Memory B cell (primary cell): Measurements from ENCODE around the gene NUP205.
"Not testable (repeated sequence)": the region's sequence is repeated elsewhere in the genome, so short reads cannot be mapped to it uniquely, and the experiment has no call there.

ENCODE experiments used
- ATAC-seq: fragments of 150-1000 bp; cut with Tn5 transposase; 2 replicates; pipeline ENCODE4 v1.10.0; 2021; ENCODE audit warnings: low read depth, mild to moderate bottlenecking, moderate library complexity
- DNase-seq, 2 donors: peaks; one replicate each; pipeline ENCODE4 v3.0.0; 2022; ENCODE audit warnings: low spot score in 2 of 2
- H3K27ac Mint-ChIP-seq: one replicate; pipeline ENCODE4 v1.8.0; 2022; ENCODE audit warnings: mild to moderate bottlenecking, moderate library complexity, mixed read lengths
- H3K27me3 Mint-ChIP-seq: one replicate; pipeline ENCODE4 v1.8.0; 2022; ENCODE audit warnings: mixed read lengths
- H3K36me3 Mint-ChIP-seq: one replicate; pipeline ENCODE4 v1.8.0; 2022; ENCODE audit warnings: mild to moderate bottlenecking, mixed read lengths
- H3K4me1 Mint-ChIP-seq: one replicate; pipeline ENCODE4 v1.8.0; 2022; ENCODE audit warnings: mixed read lengths
- H3K4me3 Mint-ChIP-seq: one replicate; pipeline ENCODE4 v1.8.0; 2022; ENCODE audit warnings: mild to moderate bottlenecking, moderate library complexity, mixed read lengths
- H3K9me3 Mint-ChIP-seq: one replicate; pipeline ENCODE4 v1.8.0; 2022; ENCODE audit warnings: mixed read lengths

The NUP205 gene

GRCh38 chr7:135620980-135621850 is 63.5 kb downstream of the NUP205 start:
- Mint-ChIP-seq H3K27ac (no peak overlapping the region), H3K27me3 (no peaks in the 10 kb centered on the region), H3K4me3 (no peak overlapping the region), H3K36me3 (peaks cover 7% of the 10 kb centered on the region), H3K4me1 (no peaks in the 10 kb centered on the region), H3K9me3 (no peaks in the 10 kb centered on the region)
- ATAC-seq (peak; percentile 26), DNase-seq (peak in 1 of 2 donors; percentile 29)

DNA sequence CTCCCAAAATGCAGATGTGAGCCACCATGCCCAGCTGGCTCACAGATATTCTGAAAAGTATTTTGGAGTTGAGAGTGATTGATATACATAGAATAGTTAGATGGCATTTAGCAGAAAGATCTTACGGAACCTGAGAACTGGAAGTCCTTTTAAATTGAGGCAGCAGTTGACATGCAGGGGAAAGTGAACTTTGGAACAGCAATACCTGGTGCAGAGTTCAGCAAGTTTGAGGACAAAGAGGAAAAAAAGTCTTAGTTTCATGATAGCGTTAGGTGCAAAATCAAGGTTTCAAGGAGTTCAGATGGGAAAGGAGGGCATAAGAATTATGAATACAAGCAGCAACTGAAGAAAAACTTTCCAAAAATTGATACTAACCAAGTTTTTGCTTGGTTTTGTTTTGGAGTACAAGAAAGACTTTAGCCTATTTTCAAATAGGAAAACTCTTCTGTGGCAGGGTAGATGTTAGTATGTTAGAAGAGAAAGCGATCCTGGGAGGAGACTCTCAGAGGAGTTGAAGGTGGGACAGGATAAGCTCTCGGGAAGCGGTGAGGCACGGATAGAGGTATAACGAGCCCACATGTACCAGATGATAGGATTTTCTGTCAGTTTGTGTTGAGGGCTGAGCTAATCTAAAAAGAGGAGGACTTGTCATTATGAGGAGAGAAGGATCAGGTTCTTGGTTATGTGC is 76.6 kb downstream of the NUP205 start:
- Mint-ChIP-seq H3K4me3 (no peak overlapping the region), H3K27me3 (no peaks in the 10 kb centered on the region), H3K36me3 (peaks cover 30% of the 10 kb centered on the region), H3K4me1 (no peaks in the 10 kb centered on the region), H3K27ac (no peak overlapping the region), H3K9me3 (no peaks in the 10 kb centered on the region)
- ATAC-seq (no peak), DNase-seq (no peak)

DNA sequence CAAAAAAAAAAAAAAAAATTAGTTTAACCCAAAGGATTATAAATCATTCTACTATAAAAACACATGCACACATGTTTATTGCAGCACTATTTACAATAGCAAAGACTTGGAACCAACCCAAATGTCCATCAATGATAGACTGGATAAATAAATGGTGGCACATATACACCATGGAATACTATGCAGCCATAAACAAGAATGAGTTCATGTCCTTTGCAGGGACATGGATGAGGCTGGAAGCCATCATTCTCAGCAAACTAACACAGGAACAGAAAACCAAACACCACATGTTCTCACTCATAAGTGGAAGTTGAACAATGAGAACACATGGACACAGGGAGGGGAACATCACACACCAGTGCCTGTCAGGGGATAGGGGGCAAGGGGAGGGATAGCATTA is 82.0 kb downstream of the NUP205 start:
- DNase-seq, H3K4me3 Mint-ChIP-seq, ATAC-seq, H3K27ac Mint-ChIP-seq, H3K4me1 Mint-ChIP-seq, H3K27me3 Mint-ChIP-seq, H3K9me3 Mint-ChIP-seq: not testable (repeated sequence)
- peaks cover 33% of the 10 kb centered on the region for H3K36me3 Mint-ChIP-seq

DNA sequence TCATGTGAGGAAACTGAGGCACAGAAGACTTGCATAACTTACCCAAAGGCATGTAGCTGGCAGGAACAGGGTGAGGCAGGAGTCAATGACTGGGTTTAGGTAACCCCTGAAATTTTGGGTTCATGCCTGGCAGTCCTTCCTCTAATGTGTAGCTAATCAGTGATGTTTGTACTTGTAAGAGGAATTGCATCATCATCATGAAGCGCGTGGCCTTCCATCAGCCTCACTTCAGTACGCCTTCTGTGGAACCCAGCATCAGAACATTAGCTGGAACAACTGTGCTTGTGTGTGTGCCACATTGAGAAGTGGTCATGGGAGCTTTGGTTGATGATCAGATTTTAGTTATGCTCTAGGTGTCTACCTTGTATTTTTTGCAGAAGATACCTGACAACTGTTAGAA is 86.4 kb downstream of the NUP205 start:
- Mint-ChIP-seq H3K9me3 (no peaks in the 10 kb centered on the region), H3K27me3 (no peaks in the 10 kb centered on the region), H3K4me1 (no peaks in the 10 kb centered on the region), H3K27ac (no peak overlapping the region), H3K4me3 (no peak overlapping the region), H3K36me3 (peaks cover 27% of the 10 kb centered on the region)
- ATAC-seq (no peak), DNase-seq (no peak)

GRCh38 chr7:135644729-135645128 is 87.0 kb downstream of the NUP205 start:
- no peaks in the 10 kb centered on the region for H3K27me3 Mint-ChIP-seq
- H3K9me3 Mint-ChIP-seq: no peaks in the 10 kb centered on the region
- no peaks in the 10 kb centered on the region for H3K4me1 Mint-ChIP-seq
- no peak overlapping the region for H3K4me3 Mint-ChIP-seq
- peaks cover 23% of the 10 kb centered on the region for H3K36me3 Mint-ChIP-seq
- no peak for ATAC-seq
- no peak for DNase-seq
- H3K27ac Mint-ChIP-seq: no peak overlapping the region

GRCh38 chr7:135645296-135645904 is 87.7 kb downstream of the NUP205 start:
- DNase-seq: peak in 1 of 2 donors; percentile 39
- peak; percentile 65 for ATAC-seq
- no peak overlapping the region for H3K27ac Mint-ChIP-seq
- H3K4me3 Mint-ChIP-seq: no peak overlapping the region
- H3K27me3 Mint-ChIP-seq: no peaks in the 10 kb centered on the region
- no peaks in the 10 kb centered on the region for H3K4me1 Mint-ChIP-seq
- peaks cover 18% of the 10 kb centered on the region for H3K36me3 Mint-ChIP-seq
- H3K9me3 Mint-ChIP-seq: no peaks in the 10 kb centered on the region

DNA sequence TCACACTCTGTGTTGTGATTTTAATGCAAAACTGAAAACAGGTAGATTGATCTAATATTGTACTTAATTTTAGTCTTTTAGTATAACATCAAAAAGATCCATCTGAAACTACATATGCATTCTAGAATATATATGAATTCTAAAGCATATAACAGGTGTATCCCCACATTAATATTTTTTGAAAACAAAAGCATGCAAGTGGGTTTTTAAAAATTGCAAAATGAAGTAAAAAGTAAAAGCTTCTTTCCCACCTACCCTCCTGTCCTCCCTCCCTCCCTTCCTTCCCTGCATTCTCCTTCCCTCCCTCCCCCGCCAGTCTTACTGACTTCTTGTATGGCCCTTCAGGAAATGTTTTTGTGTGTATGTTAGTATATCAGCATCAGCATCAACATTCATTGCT is 90.0 kb downstream of the NUP205 start:
- Mint-ChIP-seq H3K9me3 (no peaks in the 10 kb centered on the region), H3K4me1 (no peaks in the 10 kb centered on the region), H3K4me3 (no peak overlapping the region), H3K27ac (no peak overlapping the region), H3K36me3 (peaks cover 11% of the 10 kb centered on the region), H3K27me3 (no peaks in the 10 kb centered on the region)
- DNase-seq: no peak
- no peak for ATAC-seq

GRCh38 chr7:135648235-135648634 is 90.5 kb downstream of the NUP205 start:
- H3K4me3 Mint-ChIP-seq: no peak overlapping the region
- no peaks in the 10 kb centered on the region for H3K4me1 Mint-ChIP-seq
- no peaks in the 10 kb centered on the region for H3K27me3 Mint-ChIP-seq
- H3K27ac Mint-ChIP-seq: no peak overlapping the region
- DNase-seq: no peak
- no peaks in the 10 kb centered on the region for H3K9me3 Mint-ChIP-seq
- no peak for ATAC-seq
- peaks cover 11% of the 10 kb centered on the region for H3K36me3 Mint-ChIP-seq

DNA sequence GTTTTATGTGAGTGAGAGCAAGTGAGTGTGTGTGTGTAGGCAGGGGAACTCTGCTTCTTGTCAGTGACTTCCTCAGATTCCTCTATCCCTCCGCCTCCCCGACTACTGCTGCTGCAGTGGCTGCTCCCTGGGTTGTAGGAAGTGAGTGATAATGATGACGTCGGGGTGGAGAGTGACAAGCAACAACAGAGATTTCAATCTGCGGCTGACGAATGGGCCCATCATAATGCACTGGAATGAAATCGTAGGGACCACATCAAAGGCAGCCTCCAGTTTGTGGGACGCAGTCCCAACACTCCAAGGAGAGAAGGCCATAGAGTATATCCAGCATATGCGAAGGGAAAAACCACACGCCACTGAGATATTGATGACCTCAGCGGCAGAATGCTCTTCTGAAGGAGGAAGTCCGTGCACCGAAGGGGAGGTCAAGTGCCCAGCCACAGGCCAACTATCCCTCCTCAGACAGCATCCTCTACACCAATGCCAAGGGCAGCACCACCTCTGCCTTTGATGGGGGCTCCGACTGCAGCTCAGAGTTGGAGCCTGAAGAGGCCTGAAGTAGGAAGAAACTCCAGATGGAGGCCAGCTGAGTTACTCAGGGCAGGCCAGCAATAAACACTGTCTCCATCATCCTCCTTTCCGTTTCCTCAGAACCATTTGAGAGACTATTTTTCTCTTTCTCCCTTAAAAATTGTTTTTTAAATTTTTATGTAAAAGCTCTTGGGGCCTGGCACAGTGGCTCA is 93.3 kb downstream of the NUP205 start:
- H3K27ac Mint-ChIP-seq: no peak overlapping the region
- no peaks in the 10 kb centered on the region for H3K4me1 Mint-ChIP-seq
- ATAC-seq (no peak), DNase-seq (no peak)
- H3K9me3 Mint-ChIP-seq: no peaks in the 10 kb centered on the region
- no peak overlapping the region for H3K4me3 Mint-ChIP-seq
- no peaks in the 10 kb centered on the region for H3K27me3 Mint-ChIP-seq
- H3K36me3 Mint-ChIP-seq: peaks cover 4% of the 10 kb centered on the region

- no peaks in the 10 kb centered on the region for H3K36me3 Mint-ChIP-seq
- no peak overlapping the region for H3K27ac Mint-ChIP-seq
- ATAC-seq (no peak), DNase-seq (no peak)
- H3K9me3 Mint-ChIP-seq: no peaks in the 10 kb centered on the region
- H3K4me3 Mint-ChIP-seq: no peak overlapping the region
- H3K27me3 Mint-ChIP-seq: no peaks in the 10 kb centered on the region
- H3K4me1 Mint-ChIP-seq: no peaks in the 10 kb centered on the region
Measured at GRCh38 chr7:135653340-135654080, 95.8 kb downstream of the NUP205 start.

GRCh38 chr7:135658564-135658963 is 100.8 kb downstream of the NUP205 start:
- no peak for DNase-seq
- Mint-ChIP-seq H3K27ac (no peak overlapping the region), H3K27me3 (no peaks in the 10 kb centered on the region), H3K9me3 (no peaks in the 10 kb centered on the region), H3K4me1 (peaks cover 11% of the 10 kb centered on the region), H3K36me3 (no peaks in the 10 kb centered on the region), H3K4me3 (no peak overlapping the region)
- no peak for ATAC-seq

DNA sequence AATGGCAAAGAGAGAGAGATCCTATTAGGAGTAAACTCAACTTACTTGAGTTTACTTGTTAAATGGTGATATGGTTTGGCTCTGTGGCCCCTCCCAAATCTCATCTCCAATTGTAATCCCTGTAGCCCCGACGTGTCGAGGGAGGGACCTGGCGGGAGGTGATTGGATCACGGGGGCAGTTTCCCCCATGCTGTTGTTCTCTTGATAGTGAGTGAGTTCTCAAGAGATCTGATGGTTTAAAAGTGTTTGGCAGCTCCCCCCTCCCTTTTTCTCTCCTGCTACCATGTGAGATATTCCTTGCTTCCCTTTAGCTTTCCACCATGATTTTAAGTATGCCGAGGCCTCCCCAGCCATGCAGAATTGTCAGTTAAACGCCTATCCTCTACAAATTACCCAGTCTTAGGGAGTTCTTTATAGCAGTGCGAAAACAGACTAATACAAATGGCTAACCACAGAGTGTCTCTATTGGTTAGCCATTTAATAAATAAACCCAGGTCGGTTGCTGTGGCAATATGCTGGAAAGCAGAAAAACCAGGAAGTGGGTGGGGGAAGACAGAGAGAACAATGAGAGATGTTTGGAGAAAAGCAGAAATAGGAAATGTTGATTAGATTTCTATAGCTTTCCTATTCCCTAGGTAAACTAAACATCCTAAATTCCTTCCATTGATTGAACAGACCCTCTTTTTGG is 101.6 kb downstream of the NUP205 start:
- H3K9me3 Mint-ChIP-seq: no peaks in the 10 kb centered on the region
- no peak for DNase-seq
- no peak overlapping the region for H3K27ac Mint-ChIP-seq
- peaks cover 15% of the 10 kb centered on the region for H3K4me1 Mint-ChIP-seq
- ATAC-seq: no peak
- H3K36me3 Mint-ChIP-seq: no peaks in the 10 kb centered on the region
- H3K27me3 Mint-ChIP-seq: no peaks in the 10 kb centered on the region
- no peak overlapping the region for H3K4me3 Mint-ChIP-seq
